HG03108 (cell line): ENCODE measurements around the gene MICALL1.

Experiments
- ATAC-seq: cut with Tn5 transposase; IDR thresholded peaks from one replicate; pipeline ENCODE4 v1.9.1; 2021; ENCODE audit warnings: moderate library complexity; ENCODE audit not compliant: unreplicated experiment

Gene MICALL1

DNA sequence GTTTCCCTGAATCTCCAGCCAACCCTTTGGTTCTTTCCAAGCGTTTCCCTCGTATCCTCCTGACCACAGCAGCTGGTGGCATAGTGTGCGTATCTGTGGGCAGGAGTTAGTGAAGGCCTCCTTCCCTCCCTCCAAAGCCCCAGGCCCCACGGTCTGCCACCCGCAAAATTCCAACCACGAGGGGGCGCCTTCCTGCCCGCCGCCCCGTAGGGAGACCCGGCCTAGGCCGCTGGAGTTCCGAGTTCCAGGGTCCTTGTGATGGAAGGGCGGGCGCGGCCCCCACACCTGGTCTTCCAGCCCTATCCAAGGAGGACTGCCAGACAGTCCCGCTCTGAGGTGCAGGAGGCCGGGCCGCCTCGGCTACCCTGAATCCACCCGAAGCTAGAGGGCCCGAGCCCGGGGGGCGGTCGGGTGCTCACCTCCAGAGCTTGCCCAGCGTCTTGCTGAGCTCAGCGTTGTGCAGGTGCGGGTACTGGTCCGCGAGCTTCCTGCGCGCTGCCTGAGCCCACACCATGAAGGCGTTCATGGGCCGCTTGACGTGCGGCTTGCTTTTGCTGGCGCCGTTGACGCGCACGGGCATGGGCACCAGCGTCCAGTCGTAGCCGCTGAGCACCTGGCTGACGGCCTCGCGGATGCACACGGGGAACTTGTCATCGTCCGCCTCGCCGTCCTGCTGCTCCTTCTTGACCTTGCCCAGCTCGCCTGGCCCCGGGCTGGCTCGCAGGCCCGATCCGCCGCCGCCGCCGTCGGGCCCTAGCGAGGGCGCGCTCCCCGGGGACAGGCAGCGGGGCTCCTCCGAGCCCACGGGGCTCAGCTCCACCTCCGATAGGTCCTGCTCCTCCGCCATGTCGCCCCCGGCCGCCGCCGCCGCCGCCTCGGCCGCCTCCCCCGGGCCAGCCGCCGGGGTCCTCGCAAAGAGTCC, 77.1 kb downstream of the MICALL1 start:
- no peak for ATAC-seq

DNA sequence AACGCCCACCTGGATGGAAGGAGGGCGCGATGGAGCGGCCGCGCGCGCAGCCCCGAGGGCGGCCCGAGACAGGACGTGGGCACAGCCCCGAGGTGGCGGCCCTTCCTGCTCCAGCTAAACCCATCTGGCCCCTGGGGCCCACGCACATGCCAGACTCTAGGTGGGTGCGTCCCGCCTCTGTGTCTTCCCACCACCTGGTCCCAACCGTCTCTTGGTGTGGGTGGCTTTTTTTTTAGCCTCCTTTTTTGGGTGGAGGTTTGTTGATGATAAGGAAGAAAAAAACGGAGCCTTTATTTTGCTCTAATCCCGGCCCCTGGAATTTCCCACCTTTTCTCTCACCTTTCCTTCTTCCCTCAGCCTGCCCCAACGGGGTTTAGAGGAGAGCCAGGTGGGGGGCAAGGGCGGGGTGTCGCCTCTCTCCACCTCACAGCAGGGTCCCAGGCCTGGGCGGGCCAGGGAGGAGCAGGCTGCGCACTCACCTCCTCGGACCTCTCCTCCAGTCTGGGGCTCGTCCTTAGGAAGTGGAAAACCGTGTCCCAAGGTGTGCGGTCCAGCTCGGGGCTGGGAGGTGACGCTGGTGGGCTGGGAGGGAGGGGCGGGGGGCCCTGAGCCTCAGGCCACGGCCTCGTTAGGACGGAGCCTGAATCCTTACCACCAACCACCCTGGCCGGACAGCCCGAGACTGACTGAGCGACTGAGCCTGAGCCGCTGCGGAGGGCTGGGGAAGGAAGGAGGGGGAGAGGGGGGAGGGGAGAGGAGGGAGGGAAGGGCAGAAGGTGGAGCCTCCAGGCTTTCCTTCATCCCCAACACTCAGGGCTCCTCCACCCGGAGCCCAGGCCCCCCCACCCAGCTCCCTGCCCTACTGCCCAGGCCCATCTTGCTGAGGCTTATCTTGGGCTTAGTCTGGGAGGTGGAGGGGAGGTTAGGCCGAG, 78.0 kb downstream of the MICALL1 start, which contains the start of gene SOX10:
TSS of gene SOX10 (minus strand) at position 696 of the 932 bp plus-strand sequence. CDS start 771 bp downstream, outside the sequence.
- no peak for ATAC-seq

DNA sequence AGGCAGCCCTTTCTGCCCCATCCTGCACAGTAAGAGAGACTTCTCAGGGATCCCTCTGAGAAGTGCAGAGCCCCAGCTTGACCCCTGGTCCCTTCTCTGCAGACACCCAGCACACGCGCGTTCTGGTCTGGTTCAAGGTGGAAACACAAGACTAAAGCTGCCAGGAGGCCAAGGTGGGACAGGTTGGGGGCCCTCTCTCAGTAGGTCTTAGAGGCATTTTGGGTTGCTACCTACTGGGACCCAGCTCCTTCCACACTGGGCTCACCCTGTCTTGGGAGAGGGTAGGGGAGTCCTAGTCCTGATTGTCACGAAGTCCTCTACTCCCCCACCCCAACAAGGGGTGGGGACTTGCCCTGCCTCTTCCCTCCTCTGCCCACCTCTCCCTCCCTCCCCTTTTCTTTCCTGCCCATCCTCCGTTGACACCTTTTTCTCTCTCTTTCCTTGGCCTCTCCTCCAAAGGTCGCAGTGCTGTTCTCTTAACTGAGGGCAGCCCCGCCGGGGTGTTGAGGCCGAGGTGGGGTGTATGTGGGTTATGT, 79.0 kb downstream of the MICALL1 start:
- no peak for ATAC-seq

DNA sequence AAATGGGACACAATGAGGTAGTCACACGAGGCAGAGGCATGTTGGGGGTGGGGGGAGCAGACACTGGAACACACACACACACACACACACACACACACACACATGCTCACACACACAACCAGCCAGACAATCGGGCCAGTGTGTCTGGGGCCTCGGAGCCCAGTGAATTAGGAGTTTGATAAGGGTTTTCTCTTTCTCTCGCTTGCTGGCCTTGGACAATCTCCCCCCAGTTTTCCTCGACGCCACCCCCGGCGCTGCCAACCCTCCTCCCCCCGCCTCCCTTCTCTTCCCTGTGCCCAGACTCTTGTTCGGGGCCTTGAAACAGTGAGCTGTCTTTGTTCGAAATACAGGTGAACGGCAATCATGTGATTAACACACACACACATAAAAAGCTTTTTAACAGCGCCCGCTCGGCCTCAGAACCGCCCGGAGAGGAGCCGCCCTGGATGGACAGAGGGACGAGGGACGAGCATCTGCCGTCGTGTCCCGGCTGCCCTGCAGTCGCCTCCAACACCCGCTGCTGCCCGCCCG, 79.7 kb downstream of the MICALL1 start:
- ATAC-seq = no peak

DNA sequence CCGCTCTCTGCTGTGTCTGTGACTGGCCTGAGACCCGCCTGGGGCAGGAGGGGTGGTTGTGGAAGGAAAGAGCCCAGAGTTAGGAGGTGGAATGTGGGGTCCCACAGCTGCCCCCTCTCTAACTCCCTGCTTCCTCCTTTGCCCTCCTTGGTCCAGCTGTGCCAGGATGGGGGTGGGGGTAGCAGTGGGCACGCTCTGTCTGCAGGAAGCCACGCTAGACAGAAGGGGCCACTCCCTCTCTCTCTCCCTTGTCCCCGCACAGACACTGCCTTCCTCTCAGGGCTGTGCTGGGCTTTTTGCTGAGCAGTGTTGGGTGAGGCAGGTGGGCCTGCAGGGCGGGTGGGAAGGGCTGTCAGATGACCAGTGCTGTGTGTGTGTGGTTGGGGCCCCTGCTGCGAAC, 80.3 kb downstream of the MICALL1 start:
- ATAC-seq = no peak

DNA sequence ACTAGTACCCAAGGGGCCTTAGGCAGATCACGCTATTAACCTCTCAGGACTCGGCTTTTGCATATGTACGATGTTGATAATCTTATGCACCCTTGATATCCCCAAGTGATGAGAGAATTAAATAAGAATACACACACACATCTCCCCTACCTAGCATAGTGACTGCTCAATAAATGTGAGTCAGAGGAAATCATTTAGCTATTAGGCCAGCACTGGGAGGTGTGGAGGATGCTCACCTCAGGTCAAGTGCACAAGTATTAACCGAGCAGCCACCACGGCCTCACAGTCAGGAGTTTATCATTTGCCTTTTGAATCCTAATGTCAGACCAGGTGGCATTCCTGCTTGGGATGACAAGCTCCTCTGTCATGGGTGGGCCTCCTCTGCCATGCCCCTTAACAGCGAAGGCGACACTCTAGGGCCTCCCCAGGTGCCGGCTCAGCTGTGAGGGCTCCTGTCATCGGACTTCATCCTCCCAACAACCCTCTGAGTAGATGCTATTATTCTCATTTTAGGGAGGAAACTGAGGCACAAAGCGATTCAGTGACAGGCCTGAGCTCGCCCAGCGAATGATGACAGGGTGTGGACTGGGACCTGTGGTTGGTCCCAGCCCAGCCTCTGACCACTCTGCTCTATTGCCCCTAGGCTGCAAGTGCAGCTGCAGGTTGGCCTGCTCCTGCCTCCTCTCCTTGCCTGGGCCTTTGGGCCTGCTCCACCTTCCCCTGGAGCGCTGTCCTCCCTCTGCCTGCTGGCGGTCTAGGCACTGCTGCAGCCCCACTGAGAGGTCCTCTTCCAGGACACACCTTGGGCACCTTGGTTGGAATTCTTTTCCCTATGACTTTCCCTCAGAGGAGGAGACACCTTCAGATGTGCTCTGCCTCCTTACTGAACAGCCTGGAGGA, 83.3 kb downstream of the MICALL1 start:
- ATAC-seq = no peak

DNA sequence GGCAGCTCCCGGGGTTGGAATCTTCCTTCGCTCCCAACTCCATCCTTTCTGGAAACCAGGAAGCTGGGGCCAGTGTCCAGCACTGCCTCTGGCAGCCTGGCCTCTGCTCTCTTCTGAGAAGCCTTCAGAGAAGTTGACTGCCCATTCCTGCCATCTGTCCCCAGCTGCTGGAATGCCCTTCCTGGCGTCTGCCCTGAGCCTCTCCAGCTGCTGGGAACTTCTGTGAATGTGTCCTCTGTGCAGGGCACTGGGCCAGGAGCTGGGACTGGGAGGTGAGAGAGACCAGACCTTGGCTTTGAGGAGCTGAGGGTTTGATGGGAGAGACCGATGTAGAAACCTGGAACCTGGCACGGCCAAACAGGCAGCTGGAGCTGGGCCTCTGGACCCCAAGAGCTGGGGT, 84.2 kb downstream of the MICALL1 start:
- no peak for ATAC-seq

DNA sequence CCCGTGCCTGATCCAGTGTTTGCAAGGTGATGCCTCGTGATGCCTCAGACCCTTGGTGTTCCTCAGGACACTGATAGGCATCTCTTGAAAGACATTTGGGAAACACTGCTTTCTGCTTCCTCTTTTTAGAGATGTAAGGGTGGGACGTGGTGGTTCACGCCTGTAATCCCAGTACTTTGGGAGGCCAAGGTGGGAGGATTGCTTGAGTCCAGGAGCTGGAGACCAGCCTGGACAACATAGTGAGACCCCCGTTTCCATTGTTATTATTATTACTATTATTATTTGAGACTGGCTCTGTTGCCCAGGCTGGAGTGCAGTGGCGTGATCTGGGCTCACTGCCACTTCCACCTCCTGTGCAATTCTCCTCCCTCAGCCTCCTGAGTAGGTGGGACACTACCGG, 84.8 kb downstream of the MICALL1 start:
- ATAC-seq = no peak

DNA sequence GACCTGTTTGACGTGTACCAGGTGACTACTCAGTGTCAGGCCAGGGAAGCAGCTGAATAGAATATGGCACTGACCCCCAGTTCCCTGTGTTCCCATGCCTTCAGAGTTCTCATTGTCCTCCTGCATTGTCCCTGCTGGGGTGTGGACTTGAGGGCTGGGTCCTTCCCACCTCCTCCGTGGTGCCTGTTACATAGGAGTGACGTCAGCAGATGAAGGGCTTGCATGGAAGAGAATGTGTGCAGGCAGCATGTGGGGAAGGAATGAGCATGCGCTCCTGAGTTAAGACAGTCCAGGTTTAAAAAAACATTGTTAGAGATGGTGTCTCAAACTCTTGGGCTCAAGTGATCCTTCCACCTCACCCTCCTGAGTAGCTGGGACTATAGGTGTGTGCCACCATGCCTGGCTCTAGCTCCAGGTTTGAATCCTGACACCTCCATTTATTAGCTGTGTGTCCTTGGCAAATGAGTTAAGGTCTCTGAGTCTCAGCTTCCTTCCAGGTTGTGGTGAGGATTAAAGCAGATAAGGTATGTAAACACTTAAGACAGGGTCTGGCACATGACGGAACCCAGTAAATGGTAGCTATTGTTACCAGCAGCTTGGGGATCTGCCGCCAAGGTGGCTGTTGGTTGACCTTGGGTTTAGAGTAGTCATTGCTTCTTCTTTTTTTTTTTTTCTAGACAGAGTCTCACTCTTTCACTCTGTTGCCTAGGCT, 85.8 kb downstream of the MICALL1 start:
- ATAC-seq = no peak
